ENCODE data around the gene IL4I1.

DNA sequence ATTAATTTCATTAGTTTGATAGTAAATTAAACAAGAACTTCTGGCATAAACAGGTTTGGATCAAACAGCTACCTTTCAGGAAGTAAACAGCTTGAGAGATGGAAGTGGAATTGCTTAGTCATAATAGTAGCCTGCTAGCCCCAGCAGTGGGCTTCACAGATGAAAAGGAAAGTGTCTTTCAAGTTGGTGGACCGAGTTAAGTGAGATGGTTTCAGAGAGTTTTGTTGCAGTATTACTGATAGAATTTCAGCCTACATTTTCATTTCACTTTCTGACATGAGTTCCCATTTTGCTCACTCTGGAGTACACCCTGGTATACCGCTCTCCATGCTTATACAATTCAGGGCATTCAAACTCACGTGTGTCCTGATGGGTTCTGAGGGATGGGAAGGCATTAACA lies 47.7 kb downstream of the IL4I1 start:
- TF ChIP-seq CTCF (optimal IDR thresholded peaks at IDR 0.05 in 1 of 3, IDR thresholded peaks at IDR 0.05 in 1 of 3, conservative IDR thresholded peaks at IDR 0.05 in 1 of 3; ENCODE audit: extremely low read depth in 1 of 3, insufficient read depth in 2 of 3, low read length in 3 of 3): no peak
- no peak for TF ChIP-seq EZH2 (IDR thresholded peaks at IDR 0.05; ENCODE audit: low read length)

All from keratinocyte (primary cell).